Activated naive CD4-positive, alpha-beta T cell treated with anti-CD3 and anti-CD28 coated beads, Interleukin-2, amount 10 ng/mL, durations not matched to agents 7 days and 5 days (primary cell): ENCODE results near the gene TEAD1.

Source experiments
- CTCF ChIA-PET: fragments of 350-600 bp; sonication (Branson Sonifier 250); formaldehyde crosslinking; loops from one replicate; lab custom pipeline; 2021; ENCODE audit warnings: antibody characterized with exemption; lab: Charles Lee
- DNase-seq: peaks from one replicate; pipeline ENCODE4 v3.0.0-alpha.2; 2020
- H3K27ac Mint-ChIP-seq: one replicate; pipeline ENCODE4 v1.8.0; 2021; ENCODE audit warnings: mild to moderate bottlenecking, moderate library complexity, mixed read lengths
- H3K27me3 Mint-ChIP-seq: one replicate; pipeline ENCODE4 v1.8.0; 2021; ENCODE audit warnings: mild to moderate bottlenecking, mixed read lengths
- H3K36me3 Mint-ChIP-seq: one replicate; pipeline ENCODE4 v1.8.0; 2021; ENCODE audit warnings: mixed read lengths
- H3K4me1 Mint-ChIP-seq: one replicate; pipeline ENCODE4 v1.8.0; 2021; ENCODE audit warnings: mixed read lengths
- H3K4me3 Mint-ChIP-seq: one replicate; pipeline ENCODE4 v1.8.0; 2021; ENCODE audit warnings: mild to moderate bottlenecking, moderate library complexity, mixed read lengths
- H3K9me3 Mint-ChIP-seq: one replicate; pipeline ENCODE4 v1.8.0; 2021; ENCODE audit warnings: mixed read lengths

Gene TEAD1

GRCh38 chr11:12950670-12951069 is 276.4 kb downstream of the TEAD1 start:
- peaks cover 4% of the 10 kb centered on the region for H3K27me3 Mint-ChIP-seq
- no peak overlapping the region for H3K27ac Mint-ChIP-seq
- no peak overlapping the region for H3K4me3 Mint-ChIP-seq
- no peaks in the 10 kb centered on the region for H3K4me1 Mint-ChIP-seq
- H3K36me3 Mint-ChIP-seq, result no peaks in the 10 kb centered on the region
- H3K9me3 Mint-ChIP-seq, result no peaks in the 10 kb centered on the region
- CTCF ChIA-PET, result no interaction called here
- DNase-seq, result no peak

GRCh38 chr11:12951376-12951775 is 277.2 kb downstream of the TEAD1 start:
- CTCF ChIA-PET, result no interaction called here
- DNase-seq, result no peak
- Mint-ChIP-seq H3K9me3 (no peaks in the 10 kb centered on the region), H3K36me3 (no peaks in the 10 kb centered on the region), H3K4me1 (no peaks in the 10 kb centered on the region), H3K27ac (no peak overlapping the region), H3K4me3 (no peak overlapping the region), H3K27me3 (peaks cover 4% of the 10 kb centered on the region)

GRCh38 chr11:12952094-12952493 is 277.9 kb downstream of the TEAD1 start:
- no peak for DNase-seq
- CTCF ChIA-PET, result no interaction called here
- no peak overlapping the region for H3K27ac Mint-ChIP-seq
- no peaks in the 10 kb centered on the region for H3K4me1 Mint-ChIP-seq
- no peaks in the 10 kb centered on the region for H3K9me3 Mint-ChIP-seq
- peaks cover 4% of the 10 kb centered on the region for H3K27me3 Mint-ChIP-seq
- no peaks in the 10 kb centered on the region for H3K36me3 Mint-ChIP-seq
- H3K4me3 Mint-ChIP-seq, result no peak overlapping the region

- DNase-seq, result no peak
- no peak overlapping the region for H3K27ac Mint-ChIP-seq
- H3K27me3 Mint-ChIP-seq, result peaks cover 24% of the 10 kb centered on the region
- H3K9me3 Mint-ChIP-seq, result no peaks in the 10 kb centered on the region
- no peaks in the 10 kb centered on the region for H3K4me1 Mint-ChIP-seq
- H3K4me3 Mint-ChIP-seq, result no peak overlapping the region
- H3K36me3 Mint-ChIP-seq, result no peaks in the 10 kb centered on the region
- CTCF ChIA-PET, result no interaction called here
Measured at GRCh38 chr11:12958986-12959385, 284.8 kb downstream of the TEAD1 start.

- Mint-ChIP-seq H3K4me1 (no peaks in the 10 kb centered on the region), H3K36me3 (no peaks in the 10 kb centered on the region), H3K9me3 (no peaks in the 10 kb centered on the region), H3K4me3 (no peak overlapping the region), H3K27ac (no peak overlapping the region), H3K27me3 (peaks cover 28% of the 10 kb centered on the region)
- CTCF ChIA-PET, result no interaction called here
- DNase-seq, result no peak
Measured at GRCh38 chr11:12961615-12962014, 287.4 kb downstream of the TEAD1 start.

- H3K4me3 Mint-ChIP-seq, result no peak overlapping the region
- H3K9me3 Mint-ChIP-seq, result no peaks in the 10 kb centered on the region
- CTCF ChIA-PET, result no interaction called here
- H3K4me1 Mint-ChIP-seq, result no peaks in the 10 kb centered on the region
- DNase-seq, result no peak
- no peaks in the 10 kb centered on the region for H3K36me3 Mint-ChIP-seq
- H3K27ac Mint-ChIP-seq, result no peak overlapping the region
- peaks cover 33% of the 10 kb centered on the region for H3K27me3 Mint-ChIP-seq
Measured at GRCh38 chr11:12962306-12962705, 288.1 kb downstream of the TEAD1 start.

GRCh38 chr11:12963051-12963450 is 288.8 kb downstream of the TEAD1 start:
- Mint-ChIP-seq H3K4me3 (no peak overlapping the region), H3K27me3 (peaks cover 33% of the 10 kb centered on the region), H3K27ac (no peak overlapping the region), H3K4me1 (no peaks in the 10 kb centered on the region), H3K36me3 (no peaks in the 10 kb centered on the region), H3K9me3 (no peaks in the 10 kb centered on the region)
- no peak for DNase-seq
- CTCF ChIA-PET, result interaction anchor here (0.9 to 1.0 kb wide), 2 partner anchors 212 to 504 kb away, joined by 3 to 4 read pairs; no protein-coding TSS in a partner anchor

GRCh38 chr11:12963792-12964536 is 289.7 kb downstream of the TEAD1 start:
- Mint-ChIP-seq H3K36me3 (no peaks in the 10 kb centered on the region), H3K4me3 (no peak overlapping the region), H3K27me3 (peaks cover 33% of the 10 kb centered on the region), H3K27ac (no peak overlapping the region), H3K9me3 (no peaks in the 10 kb centered on the region), H3K4me1 (no peaks in the 10 kb centered on the region)
- DNase-seq, result peak; percentile 69
- CTCF ChIA-PET, result interaction anchor here (0.7 to 1.2 kb wide), 12 partner anchors 10 to 503 kb away, joined by 3 to 9 read pairs (median 4); no protein-coding TSS in a partner anchor

- Mint-ChIP-seq H3K4me1 (no peaks in the 10 kb centered on the region), H3K4me3 (no peak overlapping the region), H3K9me3 (no peaks in the 10 kb centered on the region), H3K27ac (no peak overlapping the region), H3K27me3 (peaks cover 33% of the 10 kb centered on the region), H3K36me3 (no peaks in the 10 kb centered on the region)
- CTCF ChIA-PET, result interaction anchor here (1.2 kb wide), 2 partner anchors 24 to 373 kb away, joined by 3 to 5 read pairs; no protein-coding TSS in a partner anchor
- no peak for DNase-seq
Measured at GRCh38 chr11:12964650-12965049, 290.4 kb downstream of the TEAD1 start.

- CTCF ChIA-PET, result interaction anchor here (0.9 kb wide), 1 partner anchor 168 kb away, joined by 3 read pairs; no protein-coding TSS in a partner anchor
- DNase-seq, result no peak
- Mint-ChIP-seq H3K27ac (no peak overlapping the region), H3K4me1 (no peaks in the 10 kb centered on the region), H3K36me3 (no peaks in the 10 kb centered on the region), H3K9me3 (no peaks in the 10 kb centered on the region), H3K4me3 (no peak overlapping the region), H3K27me3 (peaks cover 33% of the 10 kb centered on the region)
Measured at GRCh38 chr11:12966002-12966401, 291.8 kb downstream of the TEAD1 start.

GRCh38 chr11:12968101-12968500 is 293.9 kb downstream of the TEAD1 start:
- DNase-seq, result no peak
- Mint-ChIP-seq H3K4me3 (no peak overlapping the region), H3K4me1 (no peaks in the 10 kb centered on the region), H3K27ac (no peak overlapping the region), H3K9me3 (no peaks in the 10 kb centered on the region), H3K27me3 (peaks cover 22% of the 10 kb centered on the region), H3K36me3 (no peaks in the 10 kb centered on the region)
- CTCF ChIA-PET, result no interaction called here

- Mint-ChIP-seq H3K4me3 (no peak overlapping the region), H3K9me3 (no peaks in the 10 kb centered on the region), H3K36me3 (no peaks in the 10 kb centered on the region), H3K27me3 (peaks cover 26% of the 10 kb centered on the region), H3K27ac (no peak overlapping the region), H3K4me1 (no peaks in the 10 kb centered on the region)
- no peak for DNase-seq
- CTCF ChIA-PET, result no interaction called here
Measured at GRCh38 chr11:12968826-12969225, 294.6 kb downstream of the TEAD1 start.

- Mint-ChIP-seq H3K4me3 (no peak overlapping the region), H3K4me1 (no peaks in the 10 kb centered on the region), H3K36me3 (no peaks in the 10 kb centered on the region), H3K27ac (no peak overlapping the region), H3K27me3 (peaks cover 17% of the 10 kb centered on the region), H3K9me3 (no peaks in the 10 kb centered on the region)
- CTCF ChIA-PET, result no interaction called here
- DNase-seq, result no peak
Measured at GRCh38 chr11:12971955-12972354, 297.7 kb downstream of the TEAD1 start.

- H3K27me3 Mint-ChIP-seq, result peaks cover 9% of the 10 kb centered on the region
- DNase-seq, result no peak
- H3K4me1 Mint-ChIP-seq, result no peaks in the 10 kb centered on the region
- H3K4me3 Mint-ChIP-seq, result no peak overlapping the region
- no peak overlapping the region for H3K27ac Mint-ChIP-seq
- H3K9me3 Mint-ChIP-seq, result no peaks in the 10 kb centered on the region
- CTCF ChIA-PET, result interaction anchor here (1.6 kb wide), 1 partner anchor 10 kb away, joined by 9 read pairs; no protein-coding TSS in a partner anchor
- no peaks in the 10 kb centered on the region for H3K36me3 Mint-ChIP-seq
Measured at GRCh38 chr11:12973528-12974181, 299.4 kb downstream of the TEAD1 start.

- no peaks in the 10 kb centered on the region for H3K9me3 Mint-ChIP-seq
- peaks cover 9% of the 10 kb centered on the region for H3K27me3 Mint-ChIP-seq
- H3K4me3 Mint-ChIP-seq, result no peak overlapping the region
- no peaks in the 10 kb centered on the region for H3K4me1 Mint-ChIP-seq
- H3K36me3 Mint-ChIP-seq, result no peaks in the 10 kb centered on the region
- no peak overlapping the region for H3K27ac Mint-ChIP-seq
- DNase-seq, result no peak
- CTCF ChIA-PET, result interaction anchor here (1.6 kb wide), 1 partner anchor 11 kb away, joined by 9 read pairs; no protein-coding TSS in a partner anchor
Measured at GRCh38 chr11:12975195-12975594, 301.0 kb downstream of the TEAD1 start.
